ENCODE results near the gene SUMF1.

DNA sequence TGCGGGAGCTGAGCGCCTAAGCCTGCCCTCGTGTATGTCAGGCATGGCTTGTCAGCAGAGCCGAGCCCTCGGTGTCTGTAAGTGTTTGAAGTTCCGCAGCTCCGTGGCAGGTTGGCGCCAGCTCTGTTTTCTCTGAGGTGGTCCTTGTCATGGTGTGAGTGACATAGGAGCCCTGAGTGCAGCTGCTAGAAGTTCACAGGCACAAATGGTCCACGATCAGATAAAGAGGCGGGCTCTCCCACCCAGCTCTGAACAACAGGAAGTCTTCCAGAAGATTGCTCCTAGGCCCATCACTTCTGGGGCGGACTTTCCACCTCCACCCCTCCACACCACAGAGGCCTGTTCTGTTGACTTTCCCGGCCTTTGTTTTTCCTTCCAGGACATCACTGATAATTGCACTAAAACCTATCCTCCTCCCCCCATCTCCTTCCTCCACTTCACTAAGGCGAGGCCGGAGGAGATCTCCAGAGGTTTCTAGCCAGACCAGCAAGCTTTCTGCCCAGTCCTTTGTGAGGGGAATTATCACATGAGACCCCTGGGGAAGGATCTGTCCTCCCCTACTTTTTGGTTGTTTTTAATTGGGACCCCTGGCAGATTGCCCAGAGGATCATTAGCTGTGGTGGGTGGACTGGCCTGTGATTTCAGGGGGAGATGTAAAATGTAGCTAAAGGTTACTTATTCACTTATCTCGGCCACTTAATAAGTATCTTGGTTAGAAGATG lies 46.0 kb upstream of the SUMF1 start:
- no peak for TF ChIP-seq CTCF (IDR thresholded peaks at IDR 0.05; ENCODE audit: low read length)
- no peak for TF ChIP-seq EZH2 (IDR thresholded peaks at IDR 0.05; ENCODE audit: borderline replicate concordance, low read length)

All from OCI-LY1 (cell line).